Type B pancreatic cell (in vitro differentiated cells): ENCODE results near the gene NPBWR2. TPM values are rescaled to one million over a fixed set of nuclear protein-coding genes. Genes with fewer than 3 reads are reported as not detected.

ENCODE experiments used
- DNase-seq: peaks from one replicate; pipeline ENCODE4 v3.0.0; 2021; ENCODE audit warnings: mixed read lengths; ENCODE audit not compliant: unreplicated experiment; ENCODE audit errors: extremely low spot score
- H3K27ac Mint-ChIP-seq: 2 replicates; pipeline ENCODE4 v1.8.0; 2021; ENCODE audit warnings: mild to moderate bottlenecking, mixed read lengths
- H3K27me3 Mint-ChIP-seq: 2 replicates; pipeline ENCODE4 v1.8.0; 2021; ENCODE audit warnings: mixed read lengths
- H3K36me3 Mint-ChIP-seq: 2 replicates; pipeline ENCODE4 v1.8.0; 2021; ENCODE audit warnings: mixed read lengths
- H3K4me1 Mint-ChIP-seq: one replicate; pipeline ENCODE4 v1.8.0; 2021; ENCODE audit warnings: mixed read lengths; ENCODE audit not compliant: unreplicated experiment
- H3K4me3 Mint-ChIP-seq: 2 replicates; pipeline ENCODE4 v1.8.0; 2021; ENCODE audit warnings: mild to moderate bottlenecking, mixed read lengths
- H3K9me3 Mint-ChIP-seq: 2 replicates; pipeline ENCODE4 v1.8.0; 2021; ENCODE audit warnings: mixed read lengths
- total RNA-seq: library from RNA; stranded (reverse); gene quantifications from 2 replicates; pipeline ENCODE4 v1.2.1, GENCODE V29; 2021; ENCODE audit warnings: low replicate concordance
- TF ChIP-seq, protein P1 (sequence below): fragments of 200-600 bp; sonication (generic); conservative IDR thresholded peaks from 2 replicates; pipeline ENCODE4 v1.5.0; 2021; ENCODE audit warnings: antibody characterized with exemption, mild to moderate bottlenecking

NPBWR2 gene
- total RNA-seq, 1 donor from 2014 or later, result not detected

DNA sequence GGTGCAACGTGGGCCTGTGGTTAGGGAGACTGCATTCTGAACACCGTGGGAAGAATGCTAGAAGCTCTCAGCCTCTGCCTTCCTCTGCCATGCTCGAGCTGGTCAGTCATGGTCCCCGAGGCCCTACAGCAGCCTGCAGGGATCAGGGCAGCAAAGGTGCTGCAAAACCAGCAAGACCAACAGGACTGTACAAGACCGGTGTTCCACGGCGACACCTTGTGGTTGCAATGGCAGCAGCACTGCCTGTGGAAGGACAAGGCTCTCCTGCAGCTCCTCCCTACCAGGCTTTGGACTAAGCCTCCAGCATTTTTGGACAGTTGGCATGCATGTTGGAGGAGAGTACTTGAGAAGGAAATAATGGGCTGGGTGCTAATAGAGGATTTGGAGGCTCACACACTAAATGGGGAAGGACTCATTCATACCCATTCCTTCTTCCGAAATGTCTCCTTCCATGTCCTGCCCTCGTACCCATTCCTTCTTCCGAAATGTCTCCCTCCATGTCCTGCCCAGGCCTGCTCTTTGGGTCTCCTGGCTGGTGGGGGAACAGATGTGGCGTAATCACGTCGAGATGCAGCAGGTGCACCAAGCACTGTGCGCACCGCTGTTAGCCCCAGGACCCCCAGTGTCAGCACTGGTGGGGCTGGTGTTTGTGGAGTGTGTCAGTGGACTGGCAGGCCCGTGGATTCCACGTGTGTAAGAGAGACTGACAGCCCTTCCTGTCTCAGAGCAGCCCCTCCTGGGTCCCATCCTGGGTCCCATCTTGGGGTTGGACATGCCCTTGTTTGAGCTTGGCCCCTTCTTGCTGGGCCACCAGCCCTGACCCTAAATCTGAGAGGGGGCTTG, 38.3 kb upstream of the NPBWR2 start:
- Mint-ChIP-seq H3K4me1 (no peaks in the 10 kb centered on the region), H3K27me3 (peaks cover 13% of the 10 kb centered on the region), H3K4me3 (no peak overlapping the region), H3K27ac (no peak overlapping the region), H3K36me3 (no peaks in the 10 kb centered on the region), H3K9me3 (peaks cover 7% of the 10 kb centered on the region)
- TF ChIP-seq, protein P1, sequence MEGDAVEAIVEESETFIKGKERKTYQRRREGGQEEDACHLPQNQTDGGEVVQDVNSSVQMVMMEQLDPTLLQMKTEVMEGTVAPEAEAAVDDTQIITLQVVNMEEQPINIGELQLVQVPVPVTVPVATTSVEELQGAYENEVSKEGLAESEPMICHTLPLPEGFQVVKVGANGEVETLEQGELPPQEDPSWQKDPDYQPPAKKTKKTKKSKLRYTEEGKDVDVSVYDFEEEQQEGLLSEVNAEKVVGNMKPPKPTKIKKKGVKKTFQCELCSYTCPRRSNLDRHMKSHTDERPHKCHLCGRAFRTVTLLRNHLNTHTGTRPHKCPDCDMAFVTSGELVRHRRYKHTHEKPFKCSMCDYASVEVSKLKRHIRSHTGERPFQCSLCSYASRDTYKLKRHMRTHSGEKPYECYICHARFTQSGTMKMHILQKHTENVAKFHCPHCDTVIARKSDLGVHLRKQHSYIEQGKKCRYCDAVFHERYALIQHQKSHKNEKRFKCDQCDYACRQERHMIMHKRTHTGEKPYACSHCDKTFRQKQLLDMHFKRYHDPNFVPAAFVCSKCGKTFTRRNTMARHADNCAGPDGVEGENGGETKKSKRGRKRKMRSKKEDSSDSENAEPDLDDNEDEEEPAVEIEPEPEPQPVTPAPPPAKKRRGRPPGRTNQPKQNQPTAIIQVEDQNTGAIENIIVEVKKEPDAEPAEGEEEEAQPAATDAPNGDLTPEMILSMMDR, result peak; percentile 46
- no peak for DNase-seq

DNA sequence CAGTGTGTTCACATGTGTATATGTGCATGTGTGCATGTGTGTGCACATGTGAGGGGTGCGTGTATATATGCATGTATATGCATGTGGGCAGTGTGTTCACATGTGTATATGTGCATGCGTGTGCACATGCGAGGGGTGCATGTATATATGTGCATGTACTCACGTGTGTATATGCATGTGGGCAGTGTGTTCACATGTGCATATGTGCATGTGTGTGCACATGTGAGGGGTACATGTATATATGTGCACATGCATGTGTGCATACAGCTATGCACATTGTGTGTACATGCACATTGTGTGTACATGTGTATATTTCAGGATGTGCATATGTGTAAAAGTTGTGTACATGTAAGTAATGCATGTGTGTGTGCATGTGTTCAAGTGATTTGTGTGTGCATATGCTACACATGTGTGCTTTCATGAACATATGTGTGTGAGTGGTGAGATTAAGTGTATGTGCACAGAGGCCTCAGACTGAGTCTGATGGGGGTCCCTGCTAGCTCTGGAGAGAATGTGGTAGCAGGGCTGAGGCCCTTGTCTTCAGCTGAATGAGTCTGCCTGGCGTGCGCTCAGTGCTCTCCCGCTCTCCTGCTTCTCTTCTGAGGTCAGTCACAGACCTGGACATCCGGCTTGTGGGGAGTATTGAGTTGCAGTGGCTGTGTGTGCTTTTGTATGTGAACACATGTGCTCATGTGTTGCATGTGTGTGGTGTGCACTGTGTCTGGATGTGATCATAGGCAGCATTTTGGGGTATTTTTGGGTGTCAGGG, 37.0 kb upstream of the NPBWR2 start:
- peaks cover 7% of the 10 kb centered on the region for H3K9me3 Mint-ChIP-seq
- H3K4me3 Mint-ChIP-seq, result no peak overlapping the region
- TF ChIP-seq, protein P1, result no peak
- DNase-seq, result no peak
- H3K27ac Mint-ChIP-seq, result no peak overlapping the region
- H3K36me3 Mint-ChIP-seq, result no peaks in the 10 kb centered on the region
- H3K27me3 Mint-ChIP-seq, result peaks cover 10% of the 10 kb centered on the region
- H3K4me1 Mint-ChIP-seq, result no peaks in the 10 kb centered on the region

DNA sequence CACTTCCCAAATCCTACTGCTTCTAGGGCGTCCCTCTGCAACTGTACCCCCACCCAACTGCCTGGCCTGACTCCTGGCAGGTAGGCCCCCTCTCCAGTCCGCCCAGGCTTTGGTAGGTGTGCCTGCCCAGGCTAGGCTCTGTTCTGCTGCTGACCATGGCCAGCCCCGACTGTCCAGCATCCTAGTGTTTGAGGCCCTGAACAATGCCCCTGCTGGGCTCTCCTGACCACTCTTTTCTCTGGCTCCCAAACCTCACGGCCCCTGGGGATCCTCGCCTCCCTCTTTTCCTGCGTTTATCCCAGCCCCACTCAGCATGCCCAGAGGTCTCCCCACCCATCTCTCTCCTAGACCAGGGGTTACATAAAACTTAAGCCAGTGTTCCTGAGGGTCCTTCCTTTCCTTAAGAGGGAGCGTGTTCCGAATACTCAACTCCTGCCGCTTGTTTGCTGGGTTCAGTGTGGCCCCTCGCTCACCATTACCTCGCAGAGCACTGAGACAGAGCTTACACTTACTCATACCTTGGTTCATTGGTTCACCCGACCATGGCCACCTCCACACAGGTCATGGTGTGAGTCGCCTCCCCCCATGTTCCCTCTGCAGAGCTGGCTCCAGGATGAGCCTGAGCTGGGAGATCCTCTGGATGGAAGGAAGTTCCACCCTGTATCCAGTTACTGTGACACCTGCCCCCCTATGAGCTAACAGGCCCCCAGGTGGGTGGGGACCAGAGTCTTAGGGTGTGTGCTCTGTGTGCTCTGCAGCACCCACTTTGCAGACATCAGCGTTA, 35.8 kb upstream of the NPBWR2 start:
- H3K9me3 Mint-ChIP-seq, result peaks cover 7% of the 10 kb centered on the region
- H3K36me3 Mint-ChIP-seq, result no peaks in the 10 kb centered on the region
- H3K27ac Mint-ChIP-seq, result no peak overlapping the region
- peaks cover 10% of the 10 kb centered on the region for H3K27me3 Mint-ChIP-seq
- TF ChIP-seq, protein P1, result no peak
- no peak overlapping the region for H3K4me3 Mint-ChIP-seq
- H3K4me1 Mint-ChIP-seq, result no peaks in the 10 kb centered on the region
- DNase-seq, result no peak

DNA sequence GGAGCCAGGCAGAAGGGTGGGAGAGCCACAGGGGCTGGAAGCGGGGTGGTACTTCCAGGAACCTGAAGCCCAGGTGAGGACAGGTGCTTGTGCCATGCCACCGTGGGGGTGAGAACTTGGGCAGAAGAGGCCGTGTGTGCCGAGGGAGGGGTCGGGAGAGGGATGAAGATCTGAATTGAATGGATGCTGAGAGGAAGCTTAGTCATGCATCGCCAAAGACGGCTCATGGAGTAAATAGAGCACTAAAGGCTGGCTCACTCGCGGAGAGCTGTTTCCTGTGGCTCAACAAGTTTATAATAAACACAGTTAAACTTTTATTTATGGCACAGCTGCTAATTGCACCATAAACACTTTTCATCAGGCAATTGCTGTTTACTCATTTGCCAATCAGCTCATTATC, 35.2 kb upstream of the NPBWR2 start:
- no peak for DNase-seq
- Mint-ChIP-seq H3K4me1 (no peaks in the 10 kb centered on the region), H3K27me3 (peaks cover 10% of the 10 kb centered on the region), H3K36me3 (no peaks in the 10 kb centered on the region), H3K4me3 (no peak overlapping the region), H3K9me3 (peaks cover 7% of the 10 kb centered on the region), H3K27ac (no peak overlapping the region)
- TF ChIP-seq, protein P1, result no peak

DNA sequence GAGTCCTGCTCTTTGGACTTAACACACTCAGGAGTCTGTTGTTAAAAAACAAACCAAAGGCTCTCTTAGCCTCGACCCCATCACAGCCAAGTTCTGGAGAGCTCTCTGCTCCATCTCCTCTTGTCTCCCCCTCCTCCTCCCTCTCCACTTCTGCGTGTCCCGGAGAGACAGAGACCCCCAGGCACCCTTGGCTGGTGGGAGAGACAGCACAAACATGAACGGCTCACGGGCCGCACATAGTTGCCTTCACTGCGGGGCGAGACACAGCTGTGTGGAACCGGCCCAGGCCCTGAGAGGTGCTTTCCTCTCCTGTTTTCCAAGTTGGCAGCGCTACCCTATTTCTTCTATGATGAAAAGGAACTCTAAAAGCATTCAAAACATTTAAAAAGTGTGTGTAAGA, 33.6 kb upstream of the NPBWR2 start:
- Mint-ChIP-seq H3K9me3 (peaks cover 7% of the 10 kb centered on the region), H3K27ac (no peak overlapping the region), H3K36me3 (no peaks in the 10 kb centered on the region), H3K4me3 (no peak overlapping the region), H3K4me1 (no peaks in the 10 kb centered on the region), H3K27me3 (peaks cover 6% of the 10 kb centered on the region)
- TF ChIP-seq, protein P1, result no peak
- DNase-seq, result no peak
